Motor neuron (in vitro differentiated cells): ENCODE data around the gene HK2. TPM values are rescaled to one million over a fixed set of nuclear protein-coding genes. Genes with fewer than 3 reads are reported as not detected.
A peak's percentile ranks its signal among the peaks of the same experiment; 100 is the strongest.

ENCODE experiments used
- ATAC-seq, 8 experiments: fragments of 200-7000 bp; cut with Tn5 transposase; replicated peaks in 6 of 8; 2 replicates each; pipeline ENCODE4 v1.8.0; 2021; ENCODE audit warnings: mild to moderate bottlenecking in 8 of 8, moderate library complexity in 8 of 8
- H3K27ac ChIP-seq, 2 donors: fragments of 250-450 bp; sonication (Bioruptor Pico); 2 replicates each; pipeline ENCODE4 v1.9.0; 2021; ENCODE audit warnings: antibody characterized with exemption in 2 of 2, mild to moderate bottlenecking in 2 of 2, moderate library complexity in 1 of 2
- H3K4me1 ChIP-seq, 2 donors: fragments of 250-450 bp; sonication (Bioruptor Pico); replicated peaks in 1 of 2; 2 replicates each; pipeline ENCODE4 v1.6.1; 2021; ENCODE audit warnings: antibody characterized with exemption in 2 of 2, mild to moderate bottlenecking in 2 of 2, moderate library complexity in 1 of 2
- H3K4me3 ChIP-seq, 5 donors: fragments of 250-450 bp; sonication (Bioruptor Pico); 2 replicates each; pipeline ENCODE4 v1.9.0; 2021; ENCODE audit warnings: antibody characterized with exemption in 5 of 5, mild to moderate bottlenecking in 5 of 5, moderate library complexity in 4 of 5
- WGBS, 10 experiments: fragments of 450-650 bp; shearing (Covaris generic); methylation state at CpG; one replicate each; pipeline ENCODE4 v1.0.0; 2022; 5-methylcytosine and 5-hydroxymethylcytosine counted together
- in situ Hi-C, 9 experiments: fragments of 400-800 bp; cut with MboI; loops; one replicate each; pipeline ENCODE4 v1.15.0; 2021; ENCODE audit warnings: low sequenced_read_pairs in 9 of 9, low pct_unique_long_range_greater_than_20kb in 2 of 9; ENCODE audit not compliant: unreplicated experiment in 9 of 9
- total RNA-seq, 8 experiments: library from RNA; unstranded; fragments of 300-600 nt; gene quantifications; 2 replicates each; pipeline versions ENCODE4 v1.2.3 to v1.2.4, GENCODE V29; 2022

HK2 gene
- total RNA-seq, 8 experiments from 2014 or later, result 8.0 to 47.6 (median 21.0) TPM

DNA sequence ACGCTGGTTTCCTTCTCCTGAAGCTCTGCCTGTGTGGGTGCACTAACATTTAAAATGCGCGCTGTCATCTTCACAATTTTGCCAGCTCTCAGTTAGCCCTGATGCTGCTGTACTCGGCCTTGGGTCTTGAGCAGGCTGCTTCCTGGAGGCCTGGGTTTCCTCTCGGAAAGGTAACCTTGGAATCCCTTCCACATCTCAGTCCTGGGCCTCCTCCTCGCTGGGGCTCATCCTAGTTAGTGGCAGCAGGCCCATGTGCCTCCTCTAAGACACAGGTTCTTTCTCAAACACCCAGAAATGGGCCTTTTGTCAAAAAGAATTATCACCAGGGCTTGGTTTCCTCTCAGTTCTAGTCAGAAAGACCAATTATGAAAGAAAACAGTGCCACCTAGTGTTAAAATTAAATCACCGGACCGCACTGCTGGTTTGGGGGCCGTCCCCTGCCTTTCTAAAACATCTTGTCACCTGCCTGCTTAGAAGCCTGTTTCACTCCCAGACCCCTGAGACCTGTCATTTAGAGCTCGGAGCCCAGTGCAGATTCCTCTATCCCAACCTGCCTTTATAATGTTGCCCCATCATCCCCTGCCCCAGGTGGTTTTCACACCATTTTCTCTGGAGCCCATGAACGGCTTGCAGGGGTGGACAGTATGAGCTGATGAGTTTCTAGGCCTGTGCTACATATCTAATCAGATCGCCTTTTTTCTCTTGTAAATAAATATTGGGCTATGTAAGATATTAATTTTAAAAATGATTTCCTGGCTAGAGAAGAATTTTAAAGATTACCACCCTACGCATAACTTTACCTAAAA, 42.4 kb downstream of the HK2 start:
- peak; percentile 66 to 94 (median 84) for ATAC-seq
- in situ Hi-C loops, result loop anchor here in 3 of 9 experiments (10.0 to 25.0 kb wide), 2 partner anchors 161 to 164 kb away; no protein-coding TSS in a partner anchor
- H3K4me3 ChIP-seq, result no peak overlapping the region
- 17 to 98% (median 70%) methylated on average over 1 to 10 of the region's 13 CpGs; no CpG with 5 or more reads in 1 of the 10 experiments for WGBS, 10 experiments
- peaks cover 0 to 3% of the 10 kb centered on the region in 2 donors for H3K4me1 ChIP-seq
- H3K27ac ChIP-seq, result no peak overlapping the region

DNA sequence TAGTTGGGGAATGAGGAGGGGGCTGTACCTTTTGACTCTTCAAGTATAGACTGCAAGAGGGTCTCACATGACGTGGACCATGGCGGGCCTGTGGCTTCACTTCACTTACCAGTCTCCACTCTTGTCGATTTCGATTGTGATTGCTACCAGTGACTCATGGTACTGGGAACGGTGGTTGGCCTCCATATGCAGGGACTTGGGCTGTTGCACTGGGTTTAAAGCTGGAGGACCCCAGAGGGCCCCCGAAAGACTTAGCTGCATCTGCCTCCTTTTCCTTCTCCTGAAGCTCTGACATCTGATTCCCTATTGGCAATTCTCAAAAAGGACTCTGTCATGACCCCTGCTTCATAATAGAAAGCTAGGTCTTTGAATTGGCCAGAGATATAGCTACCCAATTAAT, 43.4 kb downstream of the HK2 start:
- in situ Hi-C loops, result loop anchor here in 3 of 9 experiments (10.0 to 25.0 kb wide), 2 partner anchors 163 to 165 kb away; no protein-coding TSS in a partner anchor
- peaks cover 0 to 3% of the 10 kb centered on the region in 2 donors for H3K4me1 ChIP-seq
- H3K4me3 ChIP-seq, result no peak overlapping the region
- WGBS, 10 experiments, result 87 to 100% (median 100%) methylated on average over 1 to 6 of the region's 6 CpGs; no CpG with 5 or more reads in 6 of the 10 experiments
- ATAC-seq, result no peak
- no peak overlapping the region for H3K27ac ChIP-seq

DNA sequence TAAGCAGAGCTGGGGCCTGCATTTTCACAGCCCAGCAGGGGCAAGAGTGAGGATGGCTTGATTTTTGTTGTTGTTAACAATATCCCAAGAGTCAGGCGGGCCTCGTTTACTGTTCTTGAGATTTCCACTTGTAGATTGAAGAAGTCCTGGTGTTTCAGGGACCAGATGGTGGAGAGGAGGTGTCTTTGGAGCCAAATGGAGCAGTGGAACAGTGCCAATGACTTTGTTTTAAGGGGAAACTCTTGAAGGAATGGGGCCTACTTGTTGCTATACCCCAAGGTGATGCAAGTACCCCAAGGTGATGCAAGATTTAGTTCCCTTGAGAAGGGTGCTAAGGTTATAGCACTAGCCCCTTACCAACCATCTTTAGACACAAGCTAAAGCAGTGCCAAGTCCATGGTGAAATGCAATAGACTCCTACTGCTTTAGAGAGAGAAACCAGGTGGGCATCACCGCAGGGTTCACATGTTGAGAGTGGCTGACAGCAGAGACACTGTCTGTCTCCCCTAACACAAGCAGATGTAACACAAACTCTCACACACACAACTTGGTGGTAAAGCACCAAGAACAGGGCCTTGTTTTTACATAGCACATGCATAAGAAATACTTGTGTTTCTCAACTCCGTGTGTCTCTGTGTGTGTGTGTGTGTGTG, 44.0 kb downstream of the HK2 start:
- WGBS, 10 experiments, result 20 to 100% (median 96%) methylated on average over 1 to 2 of the region's 4 CpGs; no CpG with 5 or more reads in 4 of the 10 experiments
- Histone ChIP-seq H3K4me3 (no peak overlapping the region), H3K27ac (no peak overlapping the region), H3K4me1 (peaks cover 0 to 3% of the 10 kb centered on the region in 2 donors)
- ATAC-seq, result no peak
- in situ Hi-C loops, result loop anchor here in 3 of 9 experiments (10.0 to 25.0 kb wide), 2 partner anchors 163 to 166 kb away; no protein-coding TSS in a partner anchor

DNA sequence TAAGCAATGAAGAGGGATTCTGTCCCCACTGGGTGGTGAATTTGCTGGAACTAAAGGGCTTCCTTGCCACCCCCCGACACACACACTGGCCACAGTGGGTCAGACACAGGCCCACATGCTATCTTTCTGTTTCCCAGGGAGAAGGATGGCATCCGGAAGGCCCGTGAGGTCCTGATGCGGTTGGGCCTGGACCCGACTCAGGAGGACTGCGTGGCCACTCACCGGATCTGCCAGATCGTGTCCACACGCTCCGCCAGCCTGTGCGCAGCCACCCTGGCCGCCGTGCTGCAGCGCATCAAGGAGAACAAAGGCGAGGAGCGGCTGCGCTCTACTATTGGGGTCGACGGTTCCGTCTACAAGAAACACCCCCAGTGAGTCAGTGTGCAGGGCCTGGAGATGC, 44.6 kb downstream of the HK2 start:
- peaks cover 0 to 3% of the 10 kb centered on the region in 2 donors for H3K4me1 ChIP-seq
- no peak for ATAC-seq
- H3K4me3 ChIP-seq, result no peak overlapping the region
- in situ Hi-C loops, result loop anchor here in 3 of 9 experiments (10.0 to 25.0 kb wide), 2 partner anchors 164 to 166 kb away; no protein-coding TSS in a partner anchor
- 90 to 100% (median 100%) methylated on average over 1 to 8 of the region's 20 CpGs; no CpG with 5 or more reads in 5 of the 10 experiments for WGBS, 10 experiments
- H3K27ac ChIP-seq, result no peak overlapping the region

DNA sequence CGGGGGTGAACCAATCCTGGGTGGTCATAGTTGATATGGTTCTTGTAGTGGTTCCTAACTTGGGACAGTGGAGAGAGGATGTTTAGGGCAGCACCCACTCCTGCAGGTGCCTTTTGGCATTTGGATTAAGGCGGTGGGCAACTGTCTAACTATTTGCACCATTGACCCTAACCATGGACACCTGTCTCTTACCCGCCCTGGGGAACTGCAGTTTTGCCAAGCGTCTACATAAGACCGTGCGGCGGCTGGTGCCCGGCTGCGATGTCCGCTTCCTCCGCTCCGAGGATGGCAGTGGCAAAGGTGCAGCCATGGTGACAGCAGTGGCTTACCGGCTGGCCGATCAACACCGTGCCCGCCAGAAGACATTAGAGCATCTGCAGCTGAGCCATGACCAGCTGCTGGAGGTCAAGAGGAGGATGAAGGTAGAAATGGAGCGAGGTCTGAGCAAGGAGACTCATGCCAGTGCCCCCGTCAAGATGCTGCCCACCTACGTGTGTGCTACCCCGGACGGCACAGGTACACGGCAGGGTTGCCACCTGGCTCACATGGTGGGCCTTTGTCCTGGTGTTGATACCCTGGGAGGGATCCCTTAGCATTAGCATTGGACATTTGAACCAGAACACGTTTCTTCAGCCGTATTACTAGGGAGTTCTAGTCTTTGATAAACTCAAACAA, 46.3 kb downstream of the HK2 start:
- WGBS, 10 experiments, result 77 to 100% (median 97%) methylated on average over 1 to 13 of the region's 24 CpGs; no CpG with 5 or more reads in 2 of the 10 experiments
- Histone ChIP-seq H3K4me3 (no peak overlapping the region), H3K4me1 (peaks cover 0 to 3% of the 10 kb centered on the region in 2 donors), H3K27ac (no peak overlapping the region)
- ATAC-seq, result no peak
- in situ Hi-C loops, result loop anchor here in 2 of 9 experiments (25.0 kb wide), 1 partner anchor 168 kb away; no protein-coding TSS in a partner anchor

DNA sequence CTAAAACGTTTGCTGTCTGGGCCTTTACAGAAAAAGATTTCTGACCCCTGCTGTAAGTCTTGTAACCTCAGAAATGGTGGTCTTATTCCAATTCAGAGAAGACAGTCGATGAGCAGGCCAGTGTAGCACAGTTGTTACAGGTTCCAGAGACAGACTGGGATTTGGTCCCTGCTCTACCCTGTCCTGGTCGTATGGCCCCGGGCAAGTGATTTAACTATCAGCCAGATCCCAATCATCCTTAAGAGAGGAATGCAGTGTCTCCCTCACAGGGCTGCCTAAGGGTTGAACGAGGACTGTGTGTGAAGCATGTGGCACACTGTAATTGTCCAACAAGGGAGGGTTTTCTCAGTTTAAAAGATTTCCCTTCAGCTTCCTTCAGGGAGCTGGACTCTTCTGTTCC, 47.2 kb downstream of the HK2 start:
- in situ Hi-C loops, result loop anchor here in 2 of 9 experiments (25.0 kb wide), 1 partner anchor 169 kb away; no protein-coding TSS in a partner anchor
- Histone ChIP-seq H3K4me1 (peaks cover 0 to under 1% of the 10 kb centered on the region in 2 donors), H3K27ac (no peak overlapping the region), H3K4me3 (no peak overlapping the region)
- WGBS, 10 experiments, result 80 to 94% (median 88%) methylated on average over 1 to 5 of the region's 5 CpGs; no CpG with 5 or more reads in 4 of the 10 experiments
- ATAC-seq, result no peak

DNA sequence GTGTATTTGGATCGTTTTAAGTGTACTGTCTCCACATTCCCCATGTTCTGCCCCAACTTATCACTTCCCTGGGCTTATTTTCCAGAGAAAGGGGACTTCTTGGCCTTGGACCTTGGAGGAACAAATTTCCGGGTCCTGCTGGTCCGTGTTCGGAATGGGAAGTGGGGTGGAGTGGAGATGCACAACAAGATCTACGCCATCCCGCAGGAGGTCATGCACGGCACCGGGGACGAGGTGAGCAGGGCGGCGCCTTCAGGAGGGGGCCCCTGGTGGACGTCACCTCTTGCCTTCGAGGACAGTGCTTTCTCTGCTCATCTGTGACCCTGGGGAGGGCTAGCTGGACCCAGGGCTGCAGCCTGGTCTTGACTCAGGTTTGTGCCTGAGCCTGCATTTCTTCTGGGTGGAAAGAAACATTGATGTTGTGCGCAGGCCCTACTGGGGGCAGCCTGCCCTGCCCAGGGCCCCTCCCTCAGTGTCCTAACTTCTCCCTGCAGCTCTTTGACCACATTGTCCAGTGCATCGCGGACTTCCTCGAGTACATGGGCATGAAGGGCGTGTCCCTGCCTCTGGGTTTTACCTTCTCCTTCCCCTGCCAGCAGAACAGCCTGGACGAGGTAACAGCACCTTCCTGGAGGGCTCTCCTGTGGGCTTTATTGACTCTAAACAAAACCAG, 47.8 kb downstream of the HK2 start:
- WGBS, 10 experiments, result 89 to 100% (median 100%) methylated on average over 1 to 6 of the region's 19 CpGs; no CpG with 5 or more reads in 1 of the 10 experiments
- no peak overlapping the region for H3K27ac ChIP-seq

DNA sequence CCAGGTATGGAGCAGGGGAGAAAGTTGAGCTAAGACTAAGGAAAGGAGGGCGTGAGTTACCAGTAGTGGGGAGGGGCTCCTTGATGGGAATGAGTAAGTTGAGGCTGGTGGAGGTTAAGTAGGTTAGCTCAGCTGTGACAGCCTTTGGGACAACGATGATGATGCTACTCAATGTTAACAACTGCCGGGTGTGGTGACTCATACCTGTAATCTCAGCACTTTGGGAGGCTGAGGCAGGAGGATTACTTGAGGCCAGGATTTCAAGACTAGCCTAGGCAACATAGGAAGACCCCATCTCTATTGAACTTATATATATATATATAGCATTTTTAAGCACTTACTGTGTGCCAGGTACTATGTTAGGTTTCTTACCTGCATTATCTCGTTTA, 48.4 kb downstream of the HK2 start:
- 95 to 100% (median 100%) methylated on average over 1 to 4 of the region's 4 CpGs; no CpG with 5 or more reads in 5 of the 10 experiments for WGBS, 10 experiments
- ATAC-seq, result no peak
- H3K4me1 ChIP-seq, result no peaks in the 10 kb centered on the region
- H3K4me3 ChIP-seq, result no peak overlapping the region
- in situ Hi-C loops, result loop anchor here in 2 of 9 experiments (25.0 kb wide), 1 partner anchor 170 kb away; no protein-coding TSS in a partner anchor
- H3K27ac ChIP-seq, result no peak overlapping the region

More for the DNA sequence above, 47.8 kb downstream of the HK2 start:
- in situ Hi-C loops, result loop anchor here in 2 of 9 experiments (25.0 kb wide), 1 partner anchor 169 kb away; no protein-coding TSS in a partner anchor
- no peak for ATAC-seq
- Histone ChIP-seq H3K4me3 (no peak overlapping the region), H3K4me1 (no peaks in the 10 kb centered on the region)

DNA sequence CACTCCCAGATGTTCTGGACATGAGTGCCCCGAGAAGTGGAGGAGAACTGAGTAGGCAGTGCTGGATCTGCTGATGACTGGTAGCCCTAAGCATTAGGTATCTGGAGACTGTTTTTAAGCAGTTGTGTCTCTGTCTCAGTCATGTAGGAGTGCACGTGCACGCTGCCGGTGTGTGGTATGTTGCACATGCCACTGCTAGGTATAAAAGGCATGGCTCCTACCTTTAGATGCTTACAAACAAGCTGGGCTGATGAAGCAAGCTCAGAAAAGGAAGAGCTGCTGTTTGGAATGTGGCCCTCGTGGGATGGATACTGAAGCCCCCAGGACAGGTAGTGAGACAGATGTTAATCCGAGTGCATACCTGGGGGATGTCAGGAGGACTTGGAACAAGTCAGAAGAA, 49.1 kb downstream of the HK2 start:
- ATAC-seq, result no peak
- 86 to 100% (median 93%) methylated on average over 1 to 6 of the region's 6 CpGs; no CpG with 5 or more reads in 2 of the 10 experiments for WGBS, 10 experiments
- no peak overlapping the region for H3K4me3 ChIP-seq
- no peaks in the 10 kb centered on the region for H3K4me1 ChIP-seq
- in situ Hi-C loops, result loop anchor here in 2 of 9 experiments (25.0 kb wide), 1 partner anchor 171 kb away; no protein-coding TSS in a partner anchor
- H3K27ac ChIP-seq, result no peak overlapping the region

DNA sequence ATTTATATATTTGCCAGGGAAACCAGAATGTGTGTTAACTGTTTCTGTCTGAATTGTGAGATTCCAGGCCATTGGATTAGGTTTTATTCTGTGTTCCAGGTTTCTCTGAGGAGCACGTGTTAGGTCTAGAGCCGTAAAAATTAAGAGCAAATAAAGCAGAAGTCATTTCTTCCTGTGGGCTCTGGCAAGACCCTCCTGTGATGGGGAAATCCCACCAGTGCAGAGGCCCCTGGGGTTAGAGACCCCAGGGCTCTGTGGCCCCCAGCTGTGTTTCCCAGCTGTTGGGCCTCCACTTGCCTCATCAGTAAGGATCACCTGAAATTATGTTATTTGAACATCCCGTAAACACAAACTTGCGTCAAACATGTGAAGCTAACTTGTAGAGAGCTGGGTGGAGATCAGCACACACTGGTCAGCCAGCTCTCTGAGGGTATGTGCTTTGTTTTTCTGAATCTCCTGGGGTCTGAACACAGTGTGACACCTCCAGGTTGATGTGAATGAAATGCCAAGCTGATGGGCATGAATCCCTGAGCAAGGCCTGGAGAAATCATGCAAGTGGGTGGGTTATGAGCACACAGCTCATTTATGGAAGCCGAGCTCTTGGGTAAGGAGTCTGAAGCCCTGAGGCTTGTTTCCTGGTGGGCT, 50.3 kb downstream of the HK2 start:
- ATAC-seq, result no peak
- Histone ChIP-seq H3K4me3 (no peak overlapping the region), H3K4me1 (no peaks in the 10 kb centered on the region), H3K27ac (no peak overlapping the region)
- 86 to 100% (median 98%) methylated on average over 1 to 5 of the region's 5 CpGs; no CpG with 5 or more reads in 4 of the 10 experiments for WGBS, 10 experiments
- in situ Hi-C loops, result loop anchor here in 2 of 9 experiments (25.0 kb wide), 1 partner anchor 172 kb away; no protein-coding TSS in a partner anchor

DNA sequence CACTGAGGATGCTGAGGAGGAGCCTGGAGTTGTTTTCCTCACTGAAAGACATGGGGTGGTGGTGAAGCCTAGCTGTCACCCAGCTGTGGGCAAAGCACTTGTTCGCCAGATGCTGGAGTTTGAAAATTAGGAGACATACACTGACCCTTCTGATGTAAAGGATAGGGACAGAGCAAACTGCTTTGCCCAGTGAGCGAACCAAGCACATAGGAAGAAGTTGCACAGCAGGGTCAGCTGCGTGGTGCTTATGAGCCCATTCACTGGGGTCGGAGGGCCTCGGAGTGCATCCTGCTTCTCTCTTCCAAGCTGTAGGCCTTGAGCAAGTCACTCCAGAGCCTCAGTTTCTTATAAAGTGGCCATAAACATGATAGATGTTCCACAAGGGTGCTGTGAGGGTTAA, 50.9 kb downstream of the HK2 start:
- Histone ChIP-seq H3K4me1 (no peaks in the 10 kb centered on the region), H3K27ac (no peak overlapping the region), H3K4me3 (no peak overlapping the region)
- in situ Hi-C loops, result loop anchor here in 2 of 9 experiments (25.0 kb wide), 1 partner anchor 173 kb away; no protein-coding TSS in a partner anchor
- WGBS, 10 experiments, result 97 to 100% (median 100%) methylated on average over 1 to 5 of the region's 5 CpGs; no CpG with 5 or more reads in 5 of the 10 experiments
- ATAC-seq, result no peak
